ENCODE results near the gene TLX3.

The TLX3 gene

DNA sequence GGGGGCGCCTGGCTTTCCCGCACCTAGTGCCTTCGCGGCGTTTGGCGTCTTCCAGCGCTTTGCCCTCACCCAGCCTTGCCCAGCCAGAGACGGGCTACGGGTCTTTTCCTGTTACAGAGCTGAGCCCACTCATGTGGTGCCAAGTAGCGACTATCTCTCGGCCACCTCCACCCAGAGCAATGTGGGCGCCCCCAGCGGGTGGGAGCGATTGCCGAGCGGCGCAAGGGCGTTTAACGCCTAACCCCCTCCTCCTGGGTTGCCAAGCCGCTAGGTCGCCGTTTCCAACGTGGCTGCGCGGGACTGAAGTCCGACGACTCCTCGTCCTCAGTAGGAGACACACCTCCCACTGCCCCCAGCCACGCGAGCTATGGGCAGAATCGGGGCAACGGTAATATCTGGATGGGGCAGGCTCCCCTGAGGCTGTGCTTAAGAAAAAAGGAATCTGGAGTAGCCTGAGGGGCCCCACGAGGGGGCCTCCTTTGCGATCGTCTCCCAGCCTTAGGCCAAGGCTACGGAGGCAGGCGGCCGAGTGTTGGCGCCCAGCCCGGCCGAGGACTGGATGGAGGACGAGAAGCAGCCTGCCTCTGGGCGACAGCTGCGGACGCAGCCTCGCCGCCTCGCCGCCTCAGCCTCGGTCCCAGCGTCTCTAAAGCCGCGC is 5.8 kb downstream of the TLX3 start:
- ChIA-PET POLR2A (no interaction called here), CTCF (no interaction called here)
- TF ChIP-seq, protein P1, sequence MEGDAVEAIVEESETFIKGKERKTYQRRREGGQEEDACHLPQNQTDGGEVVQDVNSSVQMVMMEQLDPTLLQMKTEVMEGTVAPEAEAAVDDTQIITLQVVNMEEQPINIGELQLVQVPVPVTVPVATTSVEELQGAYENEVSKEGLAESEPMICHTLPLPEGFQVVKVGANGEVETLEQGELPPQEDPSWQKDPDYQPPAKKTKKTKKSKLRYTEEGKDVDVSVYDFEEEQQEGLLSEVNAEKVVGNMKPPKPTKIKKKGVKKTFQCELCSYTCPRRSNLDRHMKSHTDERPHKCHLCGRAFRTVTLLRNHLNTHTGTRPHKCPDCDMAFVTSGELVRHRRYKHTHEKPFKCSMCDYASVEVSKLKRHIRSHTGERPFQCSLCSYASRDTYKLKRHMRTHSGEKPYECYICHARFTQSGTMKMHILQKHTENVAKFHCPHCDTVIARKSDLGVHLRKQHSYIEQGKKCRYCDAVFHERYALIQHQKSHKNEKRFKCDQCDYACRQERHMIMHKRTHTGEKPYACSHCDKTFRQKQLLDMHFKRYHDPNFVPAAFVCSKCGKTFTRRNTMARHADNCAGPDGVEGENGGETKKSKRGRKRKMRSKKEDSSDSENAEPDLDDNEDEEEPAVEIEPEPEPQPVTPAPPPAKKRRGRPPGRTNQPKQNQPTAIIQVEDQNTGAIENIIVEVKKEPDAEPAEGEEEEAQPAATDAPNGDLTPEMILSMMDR (IDR thresholded peaks at IDR 0.05; ENCODE audit: control extremely low read depth, extremely low read depth, low read depth, missing control alignments): no peak
- DNase-seq (ENCODE audit: extremely low spot score): no peak

DNA sequence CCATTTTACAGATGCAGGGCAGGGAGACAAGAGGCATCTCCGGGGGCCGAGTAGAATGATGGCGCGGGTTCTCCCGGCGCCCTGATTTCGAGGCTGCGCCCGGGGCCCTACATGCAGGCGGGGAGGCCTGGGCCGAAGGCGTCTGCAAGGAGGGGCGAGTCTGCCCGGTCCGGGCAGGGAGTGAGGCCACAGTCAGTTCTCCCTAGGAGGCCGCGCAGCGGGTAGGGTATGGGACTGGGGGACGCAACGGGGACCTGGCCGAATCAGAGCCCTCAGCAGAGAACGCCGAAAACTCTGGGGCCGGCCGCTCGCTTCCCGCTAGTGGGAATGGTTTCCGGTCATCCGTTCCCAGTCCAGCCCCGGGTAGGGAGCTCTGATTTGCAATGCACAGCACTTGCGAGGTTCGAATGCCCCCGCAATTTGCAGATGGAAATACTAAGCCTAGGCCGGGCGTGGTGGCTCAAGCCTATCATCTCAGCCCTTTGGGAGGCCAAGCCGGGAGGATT is 6.4 kb downstream of the TLX3 start:
- POLR2A ChIA-PET: no interaction called here
- CTCF ChIA-PET: no interaction called here
- TF ChIP-seq, protein P1 (IDR thresholded peaks at IDR 0.05; ENCODE audit: control extremely low read depth, extremely low read depth, low read depth, missing control alignments): no peak
- DNase-seq (ENCODE audit: extremely low spot score): no peak

DNA sequence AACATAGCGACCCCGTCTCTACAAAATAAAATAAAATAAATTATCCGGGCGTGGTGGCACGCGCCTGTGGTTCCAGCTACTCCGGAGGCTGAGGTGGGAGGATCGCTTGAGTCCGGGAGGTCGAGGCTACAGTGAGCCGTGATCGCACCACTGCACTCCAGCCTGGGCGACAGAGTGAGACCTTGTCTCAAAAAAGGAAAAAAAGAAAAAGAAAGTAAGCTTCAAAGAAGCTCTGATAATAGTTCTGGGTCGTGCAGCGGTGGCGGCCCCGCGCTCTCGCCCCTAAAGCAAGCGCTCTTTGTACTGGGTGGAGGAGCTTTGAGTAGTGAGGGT is 6.8 kb downstream of the TLX3 start:
- ChIA-PET POLR2A (no interaction called here), CTCF (no interaction called here)
- DNase-seq (ENCODE audit: extremely low spot score): no peak
- TF ChIP-seq, protein P1 (IDR thresholded peaks at IDR 0.05; ENCODE audit: control extremely low read depth, extremely low read depth, low read depth, missing control alignments): no peak

DNA sequence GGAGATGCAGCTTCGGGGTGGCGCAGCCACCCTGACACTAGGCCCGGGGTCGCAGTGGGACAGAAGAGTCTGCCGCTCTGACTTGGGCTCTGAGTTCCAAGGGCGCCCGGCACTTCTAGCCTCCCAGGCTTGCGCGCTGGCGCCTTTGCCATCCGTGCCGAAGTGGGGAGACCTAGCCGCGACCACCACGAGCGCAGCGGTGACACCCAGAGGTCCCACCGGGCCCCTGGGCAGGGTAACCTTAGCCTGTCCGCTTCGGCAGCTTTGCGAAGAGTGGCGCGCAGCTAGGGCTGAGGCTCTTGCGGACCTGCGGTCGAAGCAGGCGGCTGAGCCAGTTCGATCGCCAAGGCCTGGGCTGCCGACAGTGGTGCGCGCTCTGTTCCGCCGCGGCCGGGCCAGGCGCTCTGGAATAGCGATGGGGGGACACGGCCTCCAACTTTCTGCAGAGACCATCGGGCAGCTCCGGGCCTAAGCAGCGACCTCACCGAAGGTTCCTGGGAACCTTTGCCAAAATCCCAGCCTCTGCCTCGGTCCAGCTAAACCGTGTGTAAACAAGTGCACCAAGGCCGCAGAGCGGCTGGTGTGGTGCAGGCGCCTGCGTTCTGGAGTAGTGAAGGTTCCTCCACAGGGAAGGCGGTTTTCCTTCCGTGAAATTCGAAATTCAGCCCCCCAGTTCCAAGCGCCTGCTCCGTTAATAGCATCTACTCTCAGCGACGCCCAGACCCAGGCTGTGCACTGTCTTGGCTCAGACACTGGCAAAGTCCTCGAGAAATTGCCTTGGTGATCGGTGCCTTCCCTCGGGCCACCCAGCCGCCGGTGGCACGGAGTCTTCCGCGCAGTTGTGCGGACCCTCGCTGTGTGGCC is 7.4 kb downstream of the TLX3 start:
- TF ChIP-seq, protein P1 (IDR thresholded peaks at IDR 0.05; ENCODE audit: control extremely low read depth, extremely low read depth, low read depth, missing control alignments): no peak
- ChIA-PET POLR2A (no interaction called here), CTCF (no interaction called here)
- no peak for DNase-seq (ENCODE audit: extremely low spot score)

DNA sequence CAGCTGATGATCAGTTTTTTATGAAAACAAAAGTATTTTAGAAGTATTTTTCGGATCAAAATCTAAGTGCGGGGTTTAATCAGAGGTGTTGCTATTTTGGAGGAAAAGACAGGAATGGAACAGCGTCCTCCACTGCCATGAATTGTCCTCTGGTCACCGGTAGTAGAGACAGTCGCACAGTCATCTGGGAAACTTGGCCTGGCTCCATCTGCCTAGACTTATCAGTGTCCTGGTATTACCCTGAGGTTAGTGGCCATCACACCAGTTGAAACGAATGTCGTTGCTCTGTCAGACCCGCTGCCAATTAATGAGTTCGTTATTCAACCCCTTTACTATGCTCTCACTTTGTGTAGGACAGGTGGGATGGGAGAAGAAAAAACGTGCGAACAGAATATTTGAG is 8.2 kb downstream of the TLX3 start:
- CTCF ChIA-PET: no interaction called here
- POLR2A ChIA-PET: no interaction called here
- TF ChIP-seq, protein P1 (IDR thresholded peaks at IDR 0.05; ENCODE audit: control extremely low read depth, extremely low read depth, low read depth, missing control alignments): no peak
- DNase-seq (ENCODE audit: extremely low spot score): no peak

DNA sequence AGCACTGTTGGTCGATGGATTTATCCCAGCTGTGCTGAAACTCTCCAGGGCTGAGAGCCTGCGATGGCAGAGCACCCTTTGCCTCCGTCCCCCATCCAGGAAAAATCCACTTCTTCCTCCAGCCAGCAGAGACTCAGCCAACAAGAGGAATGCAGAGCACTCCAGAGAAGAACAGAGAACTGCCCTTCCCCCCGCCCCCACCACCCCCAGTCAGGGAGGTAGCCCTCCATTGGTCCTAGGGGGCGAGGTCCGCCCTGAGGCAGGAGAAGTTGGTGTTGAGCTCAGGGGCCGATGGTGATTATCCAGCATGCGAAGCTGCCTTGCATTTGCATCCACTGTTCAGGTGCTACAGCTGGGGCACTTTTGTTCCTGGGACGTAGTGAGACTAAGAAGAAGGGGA is 9.0 kb downstream of the TLX3 start:
- TF ChIP-seq, protein P1 (IDR thresholded peaks at IDR 0.05; ENCODE audit: control extremely low read depth, extremely low read depth, low read depth, missing control alignments): no peak
- no peak for DNase-seq (ENCODE audit: extremely low spot score)
- ChIA-PET POLR2A (no interaction called here), CTCF (no interaction called here)

Data from GM10248 (cell line).